ENCODE measurements around the gene WDR1. TPM values are rescaled to one million over a fixed set of nuclear protein-coding genes. Genes with fewer than 3 reads are reported as not detected.
A peak's percentile ranks its signal among the peaks of the same experiment; 100 is the strongest.

Gene WDR1
- polyA plus RNA-seq (2013, experiment 1 of 2): 211 TPM
- 179 TPM for polyA plus RNA-seq (2013, experiment 2 of 2)

GRCh38 chr4:10116569-10117358 is at the start of gene WDR1:
Gene WDR1, minus strand, starts transcription at chr4:10116799. Its CDS starts 133 bp downstream, at chr4:10116666.
- H3K36me3 ChIP-seq (ENCODE audit: insufficient read depth, low read length): peaks cover 40% of the 10 kb centered on the region
- H3K27ac ChIP-seq (ENCODE audit: low read depth, low read length): peak within 1 kb of the TSS; percentile 98
- H3K9ac ChIP-seq (ENCODE audit: low read depth, low read length): peak within 1 kb of the TSS; percentile 99
- H3K4me1 ChIP-seq (ENCODE audit: insufficient read depth, low read length): peaks cover 43% of the 10 kb centered on the region
- H3K4me3 ChIP-seq (ENCODE audit: low read length): peak within 1 kb of the TSS; percentile 89
- no peaks in the 10 kb centered on the region for H3K27me3 ChIP-seq (ENCODE audit: insufficient read depth, low read length)
- no peaks in the 10 kb centered on the region for H3K9me3 ChIP-seq (ENCODE audit: insufficient read depth, low read depth, low read length)
- under 1% methylated on average over 97 of the region's 97 CpGs for WGBS

DNA sequence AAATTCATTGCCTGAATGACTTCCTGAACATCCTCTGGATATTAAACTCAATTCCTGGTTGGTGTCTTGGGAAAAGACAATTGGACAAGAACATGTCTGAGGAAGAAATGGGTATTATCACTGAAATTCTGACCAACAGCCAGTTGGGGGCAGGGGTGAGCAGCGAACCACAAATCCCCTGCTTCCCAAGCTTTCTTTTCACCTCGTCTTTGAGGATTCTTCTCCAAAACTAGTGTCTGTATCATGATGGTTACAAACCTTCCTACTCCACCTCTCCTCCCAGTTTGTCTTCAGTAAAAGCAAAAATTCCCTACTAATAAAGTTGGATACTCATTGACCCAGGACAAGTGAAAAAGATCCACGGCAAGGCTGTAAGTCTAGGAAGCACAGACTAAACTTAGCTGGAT is 48.3 kb upstream of the WDR1 start:
- H3K4me3 ChIP-seq (ENCODE audit: low read length): no peak overlapping the region
- H3K9ac ChIP-seq (ENCODE audit: low read depth, low read length): no peak overlapping the region
- no peaks in the 10 kb centered on the region for H3K9me3 ChIP-seq (ENCODE audit: insufficient read depth, low read depth, low read length)
- H3K27me3 ChIP-seq (ENCODE audit: insufficient read depth, low read length): no peaks in the 10 kb centered on the region
- no peak overlapping the region for H3K27ac ChIP-seq (ENCODE audit: low read depth, low read length)
- WGBS: 33% methylated on average over 3 of the region's 3 CpGs
- H3K36me3 ChIP-seq (ENCODE audit: insufficient read depth, low read length): no peaks in the 10 kb centered on the region
- no peaks in the 10 kb centered on the region for H3K4me1 ChIP-seq (ENCODE audit: insufficient read depth, low read length)

DNA sequence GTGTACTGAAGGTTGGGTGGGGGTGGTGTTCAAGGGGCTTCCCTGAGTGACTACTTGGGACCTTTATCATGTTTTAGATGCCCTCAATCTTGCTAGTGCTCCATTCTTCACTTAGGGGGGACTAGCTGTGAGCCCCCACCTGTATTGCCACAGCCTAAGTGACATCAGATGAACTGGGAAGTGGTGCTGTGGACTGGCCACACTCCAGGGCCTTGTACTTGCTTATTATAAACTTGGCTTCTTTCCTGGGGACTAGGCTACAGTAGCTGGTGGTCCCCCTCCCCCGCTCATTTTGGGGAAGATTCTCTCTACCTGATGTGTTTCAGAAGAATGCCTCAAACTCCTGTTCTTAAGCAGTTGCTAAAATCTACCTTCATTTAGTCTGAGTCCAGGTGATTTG is 46.7 kb upstream of the WDR1 start:
- 88% methylated on average over 1 of the region's 1 CpG for WGBS
- H3K36me3 ChIP-seq (ENCODE audit: insufficient read depth, low read length): no peaks in the 10 kb centered on the region
- H3K9me3 ChIP-seq (ENCODE audit: insufficient read depth, low read depth, low read length): no peaks in the 10 kb centered on the region
- peaks cover 3% of the 10 kb centered on the region; the same call in 1 of the 2 replicates for H3K4me1 ChIP-seq (ENCODE audit: insufficient read depth, low read length)
- no peaks in the 10 kb centered on the region for H3K27me3 ChIP-seq (ENCODE audit: insufficient read depth, low read length)
- H3K9ac ChIP-seq (ENCODE audit: low read depth, low read length): no peak overlapping the region
- H3K27ac ChIP-seq (ENCODE audit: low read depth, low read length): no peak overlapping the region
- no peak overlapping the region for H3K4me3 ChIP-seq (ENCODE audit: low read length)

DNA sequence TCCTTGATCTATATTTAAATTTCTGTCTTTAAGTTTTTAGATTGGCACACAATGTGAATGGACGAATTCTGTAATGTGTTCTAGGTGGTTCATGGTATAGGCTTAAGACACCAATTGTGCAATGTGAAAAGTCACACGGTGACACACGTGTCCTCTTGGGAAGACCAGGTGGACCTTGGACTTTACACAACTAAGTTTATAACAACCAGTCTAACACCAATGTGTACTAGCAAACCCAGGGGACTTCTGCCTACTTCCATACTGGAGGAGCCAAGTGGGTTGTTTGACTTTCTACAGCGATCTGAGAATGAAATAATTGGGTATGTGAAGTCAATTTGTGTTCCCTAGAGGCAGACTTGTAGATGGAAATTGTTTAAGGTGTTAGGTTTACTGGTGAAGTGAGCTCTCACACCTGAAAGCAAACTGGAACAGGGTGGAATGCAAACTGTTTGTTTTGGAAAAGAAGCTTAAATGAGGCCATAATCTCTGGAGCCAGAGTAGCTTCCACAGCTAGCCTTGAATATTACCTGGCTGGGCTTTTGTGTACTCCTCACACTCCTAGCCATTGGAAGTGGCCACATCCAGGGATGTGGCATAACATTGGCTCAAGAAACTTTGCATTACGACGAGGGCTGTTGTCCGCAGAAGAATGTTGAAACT is 45.9 kb upstream of the WDR1 start:
- Histone ChIP-seq H3K4me3 (ENCODE audit: low read length) (no peak overlapping the region), H3K9ac (ENCODE audit: low read depth, low read length) (no peak overlapping the region), H3K9me3 (ENCODE audit: insufficient read depth, low read depth, low read length) (no peaks in the 10 kb centered on the region), H3K27me3 (ENCODE audit: insufficient read depth, low read length) (no peaks in the 10 kb centered on the region), H3K36me3 (ENCODE audit: insufficient read depth, low read length) (no peaks in the 10 kb centered on the region), H3K4me1 (ENCODE audit: insufficient read depth, low read length) (peaks cover 4% of the 10 kb centered on the region; the same call in 1 of the 2 replicates), H3K27ac (ENCODE audit: low read depth, low read length) (no peak overlapping the region)
- WGBS: 84% methylated on average over 7 of the region's 7 CpGs

GRCh38 chr4:10161840-10162239 is 45.2 kb upstream of the WDR1 start:
- Histone ChIP-seq H3K4me3 (ENCODE audit: low read length) (no peak overlapping the region), H3K9ac (ENCODE audit: low read depth, low read length) (no peak overlapping the region), H3K9me3 (ENCODE audit: insufficient read depth, low read depth, low read length) (no peaks in the 10 kb centered on the region), H3K36me3 (ENCODE audit: insufficient read depth, low read length) (no peaks in the 10 kb centered on the region), H3K27me3 (ENCODE audit: insufficient read depth, low read length) (no peaks in the 10 kb centered on the region), H3K27ac (ENCODE audit: low read depth, low read length) (no peak overlapping the region), H3K4me1 (ENCODE audit: insufficient read depth, low read length) (peaks cover 4% of the 10 kb centered on the region; the same call in 1 of the 2 replicates)
- WGBS: 96% methylated on average over 6 of the region's 6 CpGs

GRCh38 chr4:10161146-10161545 is 44.5 kb upstream of the WDR1 start:
- no peaks in the 10 kb centered on the region for H3K27me3 ChIP-seq (ENCODE audit: insufficient read depth, low read length)
- no peak overlapping the region for H3K27ac ChIP-seq (ENCODE audit: low read depth, low read length)
- H3K4me1 ChIP-seq (ENCODE audit: insufficient read depth, low read length): peaks cover 4% of the 10 kb centered on the region; the same call in 1 of the 2 replicates
- no peaks in the 10 kb centered on the region for H3K9me3 ChIP-seq (ENCODE audit: insufficient read depth, low read depth, low read length)
- H3K4me3 ChIP-seq (ENCODE audit: low read length): no peak overlapping the region
- no peaks in the 10 kb centered on the region for H3K36me3 ChIP-seq (ENCODE audit: insufficient read depth, low read length)
- H3K9ac ChIP-seq (ENCODE audit: low read depth, low read length): no peak overlapping the region
- WGBS: 60% methylated on average over 3 of the region's 3 CpGs

GRCh38 chr4:10160281-10160856 is 43.8 kb upstream of the WDR1 start:
- Histone ChIP-seq H3K27ac (ENCODE audit: low read depth, low read length) (no peak overlapping the region), H3K9ac (ENCODE audit: low read depth, low read length) (no peak overlapping the region), H3K27me3 (ENCODE audit: insufficient read depth, low read length) (peaks cover 3% of the 10 kb centered on the region; the same call in 1 of the 2 replicates), H3K9me3 (ENCODE audit: insufficient read depth, low read depth, low read length) (no peaks in the 10 kb centered on the region), H3K4me1 (ENCODE audit: insufficient read depth, low read length) (peaks cover 4% of the 10 kb centered on the region; the same call in 1 of the 2 replicates), H3K4me3 (ENCODE audit: low read length) (no peak overlapping the region), H3K36me3 (ENCODE audit: insufficient read depth, low read length) (no peaks in the 10 kb centered on the region)
- 64% methylated on average over 7 of the region's 7 CpGs for WGBS

DNA sequence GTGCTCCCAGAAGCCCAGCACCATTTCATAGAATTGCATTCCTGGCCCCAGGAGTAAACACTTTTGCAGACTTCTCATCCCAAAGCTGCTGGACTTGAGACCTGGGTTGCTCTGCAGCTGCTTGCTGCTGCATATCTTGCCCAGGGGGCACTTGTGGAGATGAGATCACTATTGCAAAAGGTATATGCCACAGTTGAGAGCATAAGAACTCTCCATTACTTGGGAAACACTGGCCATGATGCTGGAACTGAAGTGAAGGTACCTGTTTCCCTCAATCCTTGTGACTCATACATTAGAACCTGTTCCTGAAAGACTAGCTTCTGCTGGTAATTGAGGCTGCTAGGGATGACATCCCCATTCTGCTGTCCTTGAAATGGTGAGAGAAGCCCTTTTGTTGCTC is 43.1 kb upstream of the WDR1 start:
- Histone ChIP-seq H3K27ac (ENCODE audit: low read depth, low read length) (no peak overlapping the region), H3K27me3 (ENCODE audit: insufficient read depth, low read length) (peaks cover 3% of the 10 kb centered on the region; the same call in 1 of the 2 replicates), H3K4me3 (ENCODE audit: low read length) (no peak overlapping the region), H3K9me3 (ENCODE audit: insufficient read depth, low read depth, low read length) (no peaks in the 10 kb centered on the region), H3K9ac (ENCODE audit: low read depth, low read length) (no peak overlapping the region), H3K36me3 (ENCODE audit: insufficient read depth, low read length) (no peaks in the 10 kb centered on the region), H3K4me1 (ENCODE audit: insufficient read depth, low read length) (peaks cover 4% of the 10 kb centered on the region; the same call in 1 of the 2 replicates)

GRCh38 chr4:10158333-10158942 is 41.8 kb upstream of the WDR1 start:
- Histone ChIP-seq H3K4me1 (ENCODE audit: insufficient read depth, low read length) (peaks cover 4% of the 10 kb centered on the region; the same call in 1 of the 2 replicates), H3K9me3 (ENCODE audit: insufficient read depth, low read depth, low read length) (no peaks in the 10 kb centered on the region), H3K36me3 (ENCODE audit: insufficient read depth, low read length) (no peaks in the 10 kb centered on the region), H3K4me3 (ENCODE audit: low read length) (no peak overlapping the region), H3K27ac (ENCODE audit: low read depth, low read length) (no peak overlapping the region), H3K9ac (ENCODE audit: low read depth, low read length) (no peak overlapping the region), H3K27me3 (ENCODE audit: insufficient read depth, low read length) (peaks cover 3% of the 10 kb centered on the region; the same call in 1 of the 2 replicates)
- 85% methylated on average over 7 of the region's 9 CpGs for WGBS

DNA sequence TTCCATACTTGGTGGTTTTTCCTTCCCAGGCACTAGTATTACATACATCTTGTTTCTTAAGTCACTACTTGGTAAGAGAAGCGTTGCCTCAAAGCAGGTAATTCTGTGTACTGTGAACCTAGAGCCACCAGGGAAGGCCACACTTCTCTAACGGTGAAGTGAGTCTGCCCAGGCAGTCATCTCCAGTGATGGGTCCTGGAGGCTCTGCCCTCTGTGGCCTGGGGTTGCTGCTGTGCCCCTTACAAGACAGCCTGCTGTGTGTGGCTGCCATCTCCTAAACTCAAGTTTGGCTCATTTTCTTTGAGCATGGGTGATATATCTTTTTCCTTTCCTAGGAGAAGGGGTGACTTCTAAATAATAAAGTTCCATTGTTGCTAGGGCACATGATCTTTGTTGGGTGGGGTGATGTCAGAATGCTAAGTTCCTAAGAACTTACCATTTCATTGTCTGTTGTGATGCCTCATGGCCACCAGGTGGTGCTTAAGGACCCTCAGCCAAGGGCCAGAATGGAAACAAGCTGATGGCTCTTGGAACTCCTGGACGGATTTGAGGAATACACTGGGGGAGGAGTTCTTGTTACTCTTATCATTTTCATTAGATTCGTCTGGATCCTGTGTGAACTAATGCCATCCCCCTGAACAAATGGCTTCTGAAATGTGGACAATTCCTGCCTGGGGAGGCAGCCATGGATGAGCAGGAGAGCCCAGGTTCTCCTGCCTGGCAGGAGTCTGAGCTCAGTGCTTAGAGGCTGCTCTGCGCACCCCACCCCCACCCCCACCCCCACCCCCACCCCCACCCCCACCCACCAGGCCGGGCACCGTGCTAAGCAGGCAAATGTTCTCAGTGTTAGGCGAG is 41.1 kb upstream of the WDR1 start:
- no peaks in the 10 kb centered on the region for H3K9me3 ChIP-seq (ENCODE audit: insufficient read depth, low read depth, low read length)
- H3K4me1 ChIP-seq (ENCODE audit: insufficient read depth, low read length): peaks cover 4% of the 10 kb centered on the region; the same call in 1 of the 2 replicates
- H3K27me3 ChIP-seq (ENCODE audit: insufficient read depth, low read length): peaks cover 3% of the 10 kb centered on the region; the same call in 1 of the 2 replicates
- no peak overlapping the region for H3K27ac ChIP-seq (ENCODE audit: low read depth, low read length)
- 35% methylated on average over 7 of the region's 8 CpGs for WGBS
- H3K36me3 ChIP-seq (ENCODE audit: insufficient read depth, low read length): no peaks in the 10 kb centered on the region
- no peak overlapping the region for H3K9ac ChIP-seq (ENCODE audit: low read depth, low read length)
- no peak overlapping the region for H3K4me3 ChIP-seq (ENCODE audit: low read length)

Data from HUES64 (cell line).